ENCODE results near the gene VEZF1. TPM values are rescaled to one million over a fixed set of nuclear protein-coding genes. Genes with fewer than 3 reads are reported as not detected.
A peak's percentile ranks its signal among the peaks of the same experiment; 100 is the strongest.

The VEZF1 gene
- total RNA-seq, 1 donor from 2014 or later = 73.7 TPM

DNA sequence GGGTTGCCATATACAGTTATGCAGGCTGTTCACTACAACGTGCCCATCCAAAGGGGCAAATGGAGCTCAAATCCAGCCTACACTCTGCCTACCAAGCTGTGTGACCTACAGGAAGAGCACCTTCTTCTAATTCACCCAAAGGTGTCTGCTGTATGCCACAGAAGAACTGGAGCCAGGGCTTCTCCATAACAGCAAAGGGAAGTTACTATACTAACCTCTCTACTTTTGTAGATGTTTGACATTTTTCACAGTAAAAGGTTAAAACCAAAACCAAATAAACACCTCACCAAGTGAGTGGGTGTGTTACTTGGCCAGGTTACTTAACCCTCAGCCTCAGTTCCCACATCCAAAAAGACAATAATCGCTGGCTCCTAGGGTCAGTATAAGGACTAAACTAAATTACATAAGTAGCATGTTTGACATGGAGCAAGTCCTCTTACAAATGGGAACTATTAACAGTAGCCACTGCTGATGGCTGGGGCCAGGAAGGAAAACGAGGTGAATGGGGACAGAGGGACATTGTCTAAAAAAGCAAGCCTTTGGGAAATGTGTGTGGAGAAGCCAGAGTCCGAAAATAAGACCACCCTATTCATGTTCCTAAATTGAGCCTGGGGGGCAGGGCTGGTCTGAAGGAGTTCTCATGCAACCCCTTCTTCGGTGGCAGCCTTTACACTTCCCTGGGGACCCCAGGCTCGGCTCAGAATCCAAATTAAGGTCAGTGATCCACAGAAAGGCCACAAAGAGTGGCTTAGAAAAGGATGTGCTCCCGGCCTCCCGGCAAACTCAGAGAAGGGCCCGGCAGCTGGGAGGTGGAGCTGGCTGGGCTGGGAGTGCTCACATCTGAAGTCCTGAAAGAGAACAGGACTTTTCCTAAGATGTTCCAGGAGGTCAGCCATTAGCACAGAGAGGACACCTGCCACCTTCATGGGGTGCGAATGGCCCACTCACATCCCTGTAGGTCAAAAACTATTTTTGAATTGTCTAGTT is 46.4 kb downstream of the VEZF1 start:
- intact Hi-C loops (cut with DNase I) = no loop called here
- no peak for DNase-seq
- ATAC-seq (ENCODE audit: poor library complexity) = no peak

DNA sequence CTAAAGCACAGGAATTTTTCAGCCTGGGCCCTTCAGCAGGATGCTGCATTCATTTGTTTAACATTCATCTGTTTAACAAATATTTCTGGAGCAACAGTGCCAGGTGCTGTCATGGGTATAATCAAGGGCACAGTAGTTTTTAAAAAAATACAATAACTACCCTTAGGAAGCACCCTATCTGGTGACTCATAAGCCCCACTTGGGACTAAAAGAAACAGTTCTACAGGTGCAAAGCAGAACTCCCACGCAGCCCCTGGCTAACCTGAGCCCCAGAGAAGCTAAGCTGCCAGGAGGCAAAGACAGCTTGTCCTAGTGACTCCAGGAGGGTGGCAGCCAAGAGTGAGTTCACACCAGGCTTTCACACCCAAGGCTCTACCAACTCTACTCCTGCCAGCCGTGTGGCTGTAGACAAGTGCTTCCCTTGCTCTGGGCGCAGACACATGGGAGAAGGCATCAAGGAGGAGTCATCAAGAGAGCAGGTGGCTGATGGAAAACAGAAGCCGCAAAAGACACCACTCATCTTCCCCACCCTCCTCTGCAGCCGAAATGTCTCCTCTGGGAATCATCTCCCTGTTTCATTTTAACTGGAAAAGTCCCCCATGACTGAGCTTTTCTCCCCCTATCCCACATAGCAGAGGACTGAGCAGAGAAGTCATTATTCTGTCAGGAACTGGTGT is 47.3 kb downstream of the VEZF1 start:
- peak; percentile 14 for ATAC-seq (ENCODE audit: poor library complexity)
- DNase-seq = no peak
- intact Hi-C loops (cut with DNase I) = no loop called here

- DNase-seq = no peak
- intact Hi-C loops (cut with DNase I) = no loop called here
- peak; percentile 16 for ATAC-seq (ENCODE audit: poor library complexity)
These were observed 47.8 kb downstream of the VEZF1 start for GRCh38 chr17:57940231-57940630.

DNA sequence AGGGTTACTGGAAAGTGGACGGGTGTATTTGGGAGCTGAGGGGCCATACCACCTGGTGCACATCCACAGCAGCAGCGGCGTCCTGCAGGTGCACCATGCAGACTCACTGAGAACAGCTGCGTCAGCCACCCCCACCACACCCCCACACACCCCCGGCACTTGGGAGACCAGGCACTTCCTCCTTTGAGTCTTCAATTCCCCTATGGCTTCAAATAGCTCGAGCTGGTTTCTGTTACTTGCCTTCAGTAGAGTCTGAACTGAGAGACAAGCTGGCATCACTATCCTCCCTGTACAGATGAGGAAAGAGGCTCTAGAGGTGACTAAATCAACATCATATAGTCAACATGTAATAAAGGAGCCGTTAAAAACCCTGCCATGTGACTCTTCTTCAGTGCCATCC is 48.3 kb downstream of the VEZF1 start:
- DNase-seq (peak; percentile 70), ATAC-seq (ENCODE audit: poor library complexity) (no peak)
- intact Hi-C loops (cut with DNase I) = no loop called here

DNA sequence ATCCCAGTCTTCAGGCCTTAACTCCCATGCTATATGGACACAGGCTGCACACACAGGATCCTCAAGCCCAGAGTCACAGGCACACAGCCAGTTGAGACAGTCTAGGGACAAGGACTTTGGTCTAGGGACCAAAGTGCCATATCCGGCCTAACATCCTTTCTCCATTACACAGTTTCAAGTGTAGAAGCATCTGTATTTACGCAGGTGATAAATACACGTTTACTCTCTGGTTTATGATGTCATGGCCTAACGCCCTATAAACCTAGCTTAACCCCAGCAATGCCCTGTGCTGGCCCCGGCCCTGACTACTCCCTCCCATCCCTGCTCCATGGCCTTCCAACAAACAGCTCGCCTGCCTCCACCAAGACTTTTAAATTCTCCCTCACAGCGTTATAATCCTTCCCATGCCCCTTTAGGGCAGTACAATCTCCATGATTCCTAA is 50.0 kb downstream of the VEZF1 start:
- ATAC-seq (ENCODE audit: poor library complexity) = no peak
- no peak for DNase-seq
- intact Hi-C loops (cut with DNase I) = no loop called here

DNA sequence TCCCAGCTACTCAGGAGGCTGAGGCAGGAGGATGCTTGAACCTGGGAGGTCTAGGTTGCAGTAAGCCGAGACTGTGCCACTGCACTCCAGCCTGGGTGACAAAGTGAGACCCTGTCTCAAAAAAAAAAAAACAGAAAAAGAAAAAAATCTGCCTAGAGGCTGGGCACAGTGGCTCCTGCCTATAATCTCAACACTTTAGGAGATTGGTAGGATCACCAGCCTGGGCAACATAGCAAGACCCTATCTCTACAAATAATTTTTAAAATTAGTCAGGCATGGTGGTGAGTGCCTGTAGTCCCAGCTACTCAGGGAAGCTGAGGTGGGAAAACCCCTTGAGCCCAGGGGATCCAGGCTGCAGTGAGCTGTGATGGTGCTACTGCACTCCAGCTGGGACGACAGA is 50.6 kb downstream of the VEZF1 start:
- DNase-seq = no peak
- intact Hi-C loops (cut with DNase I) = no loop called here
- ATAC-seq (ENCODE audit: poor library complexity) = no peak

GRCh38 chr17:57935833-57936807 is 51.9 kb downstream of the VEZF1 start:
- ATAC-seq (ENCODE audit: poor library complexity) (peak; percentile 86), DNase-seq (peak; percentile 85)

GRCh38 chr17:57931488-57932137 is 56.4 kb downstream of the VEZF1 start:
- intact Hi-C loops (cut with DNase I) = no loop called here

More at GRCh38 chr17:57935833-57936807, 51.9 kb downstream of the VEZF1 start:
- intact Hi-C loops (cut with DNase I) = no loop called here

GRCh38 chr17:57930239-57930638 is 57.8 kb downstream of the VEZF1 start:
- ATAC-seq (ENCODE audit: poor library complexity) (no peak), DNase-seq (no peak)
- intact Hi-C loops (cut with DNase I) = no loop called here

More at GRCh38 chr17:57931488-57932137, 56.4 kb downstream of the VEZF1 start:
- DNase-seq (no peak), ATAC-seq (ENCODE audit: poor library complexity) (no peak)

GRCh38 chr17:57929386-57929785 is 58.7 kb downstream of the VEZF1 start:
- peak; percentile 5 for ATAC-seq (ENCODE audit: poor library complexity)
- intact Hi-C loops (cut with DNase I) = no loop called here
- no peak for DNase-seq

DNA sequence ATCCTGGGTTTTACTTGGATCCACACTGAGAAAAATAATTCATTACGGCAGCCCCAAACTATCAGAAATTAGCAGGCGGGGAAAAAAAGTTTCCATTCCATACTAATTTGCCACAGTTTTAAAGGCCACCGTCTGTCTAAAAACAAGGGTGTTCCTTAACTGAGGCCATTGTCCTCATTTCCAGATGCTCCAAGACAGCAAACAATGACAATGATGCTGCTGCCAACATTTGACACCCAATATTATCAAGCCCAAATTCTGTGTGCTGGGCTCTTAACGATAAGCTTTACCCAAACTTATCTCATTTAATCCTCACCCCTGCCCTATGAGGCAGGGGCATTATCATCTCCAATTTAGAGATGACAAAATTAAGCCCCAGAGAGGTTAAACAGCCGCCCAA is 59.1 kb downstream of the VEZF1 start:
- no peak for ATAC-seq (ENCODE audit: poor library complexity)
- DNase-seq = no peak
- intact Hi-C loops (cut with DNase I) = no loop called here

GRCh38 chr17:57927048-57927723 is 60.9 kb downstream of the VEZF1 start:
- DNase-seq (no peak), ATAC-seq (ENCODE audit: poor library complexity) (peak; percentile 48)
- intact Hi-C loops (cut with DNase I) = no loop called here

- intact Hi-C loops (cut with DNase I) = no loop called here
- ATAC-seq (ENCODE audit: poor library complexity) = no peak
- DNase-seq = no peak
These were observed 61.4 kb downstream of the VEZF1 start for GRCh38 chr17:57926723-57927047.

DNA sequence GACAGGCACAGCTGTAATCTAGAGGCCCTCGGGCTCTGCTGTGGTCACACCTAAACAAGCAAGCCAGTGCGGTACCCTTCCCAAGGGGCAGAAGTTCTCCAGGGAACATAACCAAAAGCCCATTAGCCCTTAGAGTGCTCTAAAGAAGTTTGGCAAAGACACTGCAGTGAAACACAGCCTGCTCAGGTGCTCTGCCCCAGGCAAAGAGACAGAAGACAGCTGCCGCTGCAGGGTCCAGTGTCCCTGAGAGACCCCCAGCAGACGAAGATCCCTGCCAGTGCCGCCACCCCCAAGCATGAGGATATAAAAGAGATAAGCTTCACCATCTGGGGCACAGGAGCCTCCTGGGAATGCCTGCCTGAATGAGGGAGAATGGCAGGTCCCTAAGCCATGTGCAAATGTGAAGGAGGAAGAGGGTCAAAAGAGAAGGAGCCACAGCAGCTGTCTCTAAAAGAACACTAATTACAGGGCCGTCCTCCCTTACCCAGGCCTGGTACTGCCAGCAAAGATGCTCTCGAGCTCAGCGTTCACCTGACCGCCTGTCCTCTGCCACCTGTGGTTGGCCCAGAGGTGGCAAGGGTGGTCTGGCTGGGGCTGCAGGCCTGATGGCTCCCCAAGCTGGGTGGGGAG is 62.6 kb downstream of the VEZF1 start:
- no peak for ATAC-seq (ENCODE audit: poor library complexity)
- intact Hi-C loops (cut with DNase I) = no loop called here
- DNase-seq = no peak

GRCh38 chr17:57924677-57925076 is 63.4 kb downstream of the VEZF1 start:
- intact Hi-C loops (cut with DNase I) = no loop called here
- DNase-seq (peak; percentile 61), ATAC-seq (ENCODE audit: poor library complexity) (peak; percentile 38)

Data from Right ventricle myocardium superior (tissue), 1 donor.